NCI-H146 treated with DMSO at 0.1 percent for 48 hours (cell line): Measurements from ENCODE around the gene HIVEP3.

ENCODE experiments used
- DNase-seq: peaks from one replicate; lab custom pipeline; 2025; ENCODE audit not compliant: unreplicated experiment; lab: John Stamatoyannopoulos, UW

HIVEP3 gene

DNA sequence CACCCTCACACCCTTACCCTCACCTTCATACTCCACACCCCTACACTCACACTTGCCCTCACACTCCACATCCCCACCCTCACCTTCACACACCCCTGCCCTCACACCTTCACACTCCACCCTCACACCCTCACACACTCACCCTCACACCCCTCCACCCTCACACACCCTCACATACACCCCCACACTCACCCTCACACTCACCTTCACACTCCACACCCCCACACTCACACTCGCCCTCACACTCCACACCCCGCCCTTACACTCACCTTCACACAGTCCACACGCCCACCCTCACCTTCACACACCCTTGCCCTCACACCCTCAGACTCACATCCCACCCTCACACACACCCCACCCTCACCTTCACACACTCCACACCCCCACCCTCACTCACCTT, 390.6 kb downstream of the HIVEP3 start:
- no peak for DNase-seq

DNA sequence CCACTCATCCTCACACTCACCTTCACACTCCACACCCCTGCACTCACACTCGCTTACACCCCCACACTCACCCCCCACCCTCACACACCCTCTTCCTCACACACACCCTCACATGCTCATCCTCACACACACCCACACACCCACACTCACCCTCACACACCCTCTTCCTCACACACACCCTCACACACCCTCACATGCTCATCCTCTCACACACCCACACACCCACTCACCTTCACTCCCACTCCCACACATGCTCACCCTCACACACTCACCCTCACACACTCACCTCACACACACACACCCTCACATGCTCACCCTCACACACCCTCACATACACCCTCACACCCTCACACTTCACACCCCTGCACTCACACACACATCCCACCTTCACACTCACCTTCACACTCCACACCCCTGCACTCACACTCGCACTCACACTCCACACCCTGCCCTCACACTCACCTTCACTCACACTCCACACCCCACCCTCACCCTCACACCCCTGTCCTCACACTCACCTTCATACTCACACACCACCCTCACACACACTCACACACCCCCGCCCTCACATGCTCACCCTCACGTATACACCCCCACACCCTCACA, 391.7 kb downstream of the HIVEP3 start:
- DNase-seq, result no peak

DNA sequence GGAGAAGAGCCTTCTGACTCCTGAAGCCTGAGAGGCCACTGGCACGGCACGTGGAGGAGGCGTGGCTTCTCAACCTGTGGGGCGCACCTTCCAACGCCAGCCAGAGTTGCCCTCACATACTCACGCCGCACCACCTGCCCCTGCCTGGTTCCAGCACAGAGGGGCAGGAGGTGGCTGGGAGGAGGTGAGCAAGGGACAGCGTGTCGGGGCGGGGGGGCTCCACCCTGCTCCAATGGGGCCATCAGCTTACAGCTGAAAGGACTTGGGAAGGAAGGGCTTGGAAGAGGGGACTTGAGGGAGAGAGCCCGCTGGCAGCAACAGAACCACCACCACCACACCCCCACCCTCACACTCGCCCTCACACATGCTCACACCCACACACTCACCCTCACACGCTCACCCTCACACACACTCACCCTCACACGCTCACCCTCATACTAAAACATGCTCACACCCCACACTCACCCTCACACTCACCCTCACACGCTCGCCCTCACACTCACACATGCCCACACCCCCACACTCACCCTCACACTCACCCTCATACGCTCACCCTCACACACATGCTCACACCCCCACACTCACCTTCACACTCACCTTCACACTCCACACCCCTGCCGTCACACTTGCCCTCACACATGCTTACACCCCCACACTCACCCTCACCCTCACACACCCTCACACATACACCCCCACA, 392.7 kb downstream of the HIVEP3 start:
- no peak for DNase-seq

DNA sequence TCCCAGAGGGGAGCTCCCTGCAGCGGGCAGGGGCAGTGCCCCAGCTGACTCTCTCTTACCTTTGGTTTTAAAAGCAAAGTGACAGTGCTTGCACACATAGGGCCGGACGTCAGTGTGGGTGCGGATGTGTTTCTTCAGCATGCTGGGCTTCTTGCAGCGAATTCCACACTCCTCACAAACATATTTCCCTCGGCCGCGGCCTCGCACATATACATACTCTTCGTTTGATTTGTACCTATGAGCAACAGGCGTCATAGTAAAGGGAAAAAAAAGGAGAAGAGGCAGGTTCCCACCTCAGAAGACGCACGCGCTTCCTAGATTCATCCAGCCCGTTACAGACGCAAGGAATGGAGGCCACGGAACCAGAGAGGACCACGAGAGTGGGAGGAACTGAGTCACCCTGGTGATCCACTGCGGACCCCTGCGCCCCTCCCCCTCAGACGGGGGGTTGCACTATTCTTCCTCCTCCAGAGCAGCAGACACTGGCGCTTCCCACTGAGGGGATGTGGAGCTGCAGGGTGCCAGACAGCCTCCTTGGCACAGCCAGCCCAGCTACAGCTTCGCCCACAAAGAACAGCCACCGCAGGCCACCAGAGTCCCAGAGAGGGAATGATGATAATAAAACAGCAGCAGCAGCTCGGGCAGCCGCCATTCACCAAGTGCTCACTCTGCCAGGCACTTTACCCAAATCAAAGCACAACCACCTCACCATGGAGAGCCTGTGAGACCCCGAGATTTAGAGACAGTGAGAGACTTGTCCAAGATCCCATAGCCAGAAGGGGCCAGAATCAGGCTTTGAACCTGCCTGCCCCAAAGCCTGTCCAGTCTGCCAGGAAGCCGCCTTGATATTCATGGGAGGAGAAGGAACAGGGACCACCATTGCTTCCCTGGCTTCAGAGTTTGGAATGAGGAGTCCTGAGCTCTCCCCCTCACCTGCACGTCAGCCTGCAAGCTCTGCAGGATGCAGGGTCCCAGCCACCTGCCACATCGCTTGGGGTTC, 393.7 kb downstream of the HIVEP3 start:
- DNase-seq, result no peak

DNA sequence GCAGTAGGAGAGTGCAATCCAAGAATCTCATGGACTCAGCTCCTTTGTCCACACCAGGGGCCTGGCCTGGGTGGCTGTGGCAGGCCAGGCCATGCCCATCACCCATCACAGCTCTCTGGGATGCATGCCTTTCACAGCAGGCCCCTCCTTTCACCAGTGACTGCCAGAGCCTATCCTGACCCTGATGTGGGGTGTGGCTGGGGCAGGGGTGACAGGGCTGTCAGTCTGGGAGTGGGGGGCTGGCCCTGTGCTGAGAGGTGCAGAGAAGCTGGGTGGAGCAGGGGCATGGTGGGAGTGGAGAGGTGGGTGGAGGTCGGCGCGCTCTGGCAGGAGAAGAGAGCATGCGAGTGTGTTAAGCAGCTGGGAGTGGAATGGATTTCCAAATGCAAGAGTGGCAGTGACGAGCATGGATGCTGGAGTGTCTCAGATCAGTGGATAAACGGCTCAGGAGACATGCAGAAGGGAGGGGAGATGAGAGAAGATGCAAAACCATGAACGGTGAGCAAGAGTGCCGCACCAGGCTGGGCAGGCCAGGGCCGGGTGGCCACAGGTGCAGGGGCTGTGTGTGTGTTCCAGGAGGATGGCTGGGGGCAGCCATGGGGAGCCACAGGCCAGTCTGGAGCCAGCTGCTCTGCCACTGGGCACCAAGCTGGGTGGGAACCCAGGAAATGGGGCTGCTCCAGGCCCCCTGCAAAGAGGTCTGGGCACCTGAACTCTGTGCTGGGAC, 394.6 kb downstream of the HIVEP3 start:
- no peak for DNase-seq

DNA sequence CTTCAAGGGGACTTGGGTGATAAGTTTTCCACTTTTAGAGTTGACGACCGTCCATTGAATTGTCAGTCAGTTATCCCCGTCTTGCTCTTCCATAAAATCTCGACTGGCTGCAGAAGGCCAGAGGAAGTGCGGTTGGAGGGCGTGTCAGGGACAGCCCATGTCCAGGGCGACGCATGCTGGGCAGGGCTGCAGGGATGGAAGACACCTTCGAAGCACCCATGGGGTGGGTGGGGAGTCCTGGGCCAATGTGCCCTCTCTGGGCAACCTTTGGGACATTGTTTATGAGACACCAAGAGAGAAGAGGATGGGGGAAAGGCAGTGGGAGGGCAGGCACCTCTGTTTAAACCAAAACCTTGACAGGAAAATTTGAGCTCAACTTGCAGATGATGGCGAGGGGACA, 395.7 kb downstream of the HIVEP3 start:
- DNase-seq, result no peak

DNA sequence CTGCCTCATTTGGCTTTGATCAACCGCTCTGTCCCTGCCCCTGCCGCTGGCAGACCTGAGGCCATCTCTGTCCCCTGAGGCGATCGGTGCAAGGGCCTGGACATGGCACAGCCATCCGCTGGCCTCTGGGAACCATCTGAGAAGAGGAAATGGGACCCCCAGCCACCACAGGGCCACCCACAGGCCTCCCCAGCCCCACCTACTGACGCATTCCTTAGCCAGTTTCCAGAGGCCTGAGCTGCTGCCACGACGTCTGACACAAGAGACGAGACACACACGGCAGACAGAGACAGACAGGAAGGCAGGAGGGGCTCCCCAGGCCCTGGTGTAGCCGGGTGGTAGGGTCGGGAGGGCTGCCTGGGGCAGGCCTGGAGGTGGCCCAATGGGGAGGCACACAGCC, 397.0 kb downstream of the HIVEP3 start:
- no peak for DNase-seq

DNA sequence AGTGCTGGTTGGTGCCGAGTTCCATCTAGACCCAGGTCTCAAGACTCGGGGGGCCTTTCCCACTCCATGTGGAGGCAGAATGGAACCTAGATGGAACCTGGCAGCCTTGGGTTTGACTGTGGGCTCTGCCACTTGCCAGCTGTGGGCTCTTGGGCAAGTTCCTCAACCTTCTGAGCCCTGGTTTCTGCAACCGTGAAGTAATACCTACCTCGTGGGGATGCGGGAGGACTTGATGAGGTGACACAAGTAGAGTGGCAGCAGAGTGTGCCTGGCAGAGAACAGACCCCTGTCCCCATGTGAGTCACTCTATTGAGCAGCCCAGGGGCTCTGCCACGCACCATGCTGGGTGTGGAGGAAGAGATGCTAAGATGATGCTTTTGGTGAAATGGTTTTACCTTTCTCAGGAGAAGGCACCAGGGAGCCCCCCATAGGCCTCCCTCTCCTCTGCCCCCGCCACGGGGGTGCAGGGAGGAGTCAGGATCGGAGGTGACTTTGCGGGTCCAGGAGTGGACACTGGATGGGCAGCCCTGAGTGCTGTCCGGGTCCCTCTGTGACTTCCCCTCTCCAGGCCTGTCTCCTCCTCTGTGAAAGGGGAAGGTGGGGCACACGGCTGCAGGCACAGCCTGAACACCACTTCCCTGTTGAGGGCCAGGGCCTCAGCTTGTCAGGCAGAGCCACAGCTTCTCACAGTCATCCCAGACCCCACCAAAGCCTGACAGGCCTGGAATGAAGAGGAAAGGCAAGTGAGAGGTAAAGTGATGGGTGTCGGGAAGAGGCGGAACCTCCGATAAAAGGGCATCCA, 397.6 kb downstream of the HIVEP3 start:
- no peak for DNase-seq

DNA sequence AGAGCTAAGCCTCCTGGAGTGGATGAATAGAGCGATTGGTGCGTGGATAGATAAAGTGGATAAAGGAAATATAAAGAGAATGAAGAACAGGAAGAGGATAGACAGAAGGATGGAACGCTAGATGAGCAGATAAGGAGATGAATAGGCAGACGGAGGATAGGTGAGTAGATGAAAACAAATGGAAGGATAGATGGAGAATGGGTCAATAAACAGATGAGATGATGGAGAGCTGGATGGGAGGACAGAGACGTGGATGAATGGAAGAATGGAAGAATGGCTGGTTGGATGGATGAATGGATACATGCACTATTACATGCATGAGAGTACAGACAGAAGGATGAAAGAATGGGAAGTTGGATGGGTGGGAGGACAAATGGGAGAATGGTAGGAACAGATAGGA, 399.1 kb downstream of the HIVEP3 start:
- no peak for DNase-seq

DNA sequence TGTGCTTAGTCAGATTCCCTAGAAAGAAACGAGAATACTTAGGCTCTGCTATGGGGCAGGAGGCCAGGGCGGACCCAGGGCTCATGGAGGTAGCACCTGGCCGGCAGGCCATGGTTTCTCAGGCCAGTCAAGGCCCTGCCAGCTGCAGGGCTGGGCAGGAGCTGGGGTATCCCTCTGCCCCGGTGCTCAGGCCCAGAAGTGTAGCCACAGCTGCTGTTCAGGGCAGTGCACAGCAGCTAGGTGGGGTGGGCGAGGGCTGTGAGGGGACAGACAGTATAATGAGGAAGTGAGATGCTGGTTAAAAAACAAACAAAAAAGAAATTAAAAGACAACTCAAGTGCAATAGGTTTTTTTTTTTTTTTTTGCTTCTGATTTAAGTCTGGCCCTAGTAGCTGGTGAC, 400.3 kb downstream of the HIVEP3 start:
- DNase-seq, result no peak

DNA sequence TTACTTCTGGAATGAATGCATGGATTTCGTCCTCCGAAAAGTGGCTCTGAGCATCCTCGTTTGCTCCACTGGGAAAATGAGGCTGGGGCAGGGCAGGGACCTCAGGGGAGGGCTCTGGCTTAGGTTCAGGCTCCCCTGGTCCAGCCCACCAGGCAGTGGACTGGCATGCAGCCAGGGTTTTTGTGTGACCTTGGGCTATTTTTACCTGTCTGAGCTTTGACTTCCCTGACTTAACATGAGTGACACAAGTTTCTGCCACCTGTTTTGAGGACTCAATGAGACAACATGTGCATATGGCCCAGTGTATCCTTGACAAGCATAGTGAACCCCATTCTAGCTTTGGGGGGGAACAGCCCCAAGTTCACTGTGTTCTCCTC, 401.7 kb downstream of the HIVEP3 start:
- DNase-seq, result no peak

DNA sequence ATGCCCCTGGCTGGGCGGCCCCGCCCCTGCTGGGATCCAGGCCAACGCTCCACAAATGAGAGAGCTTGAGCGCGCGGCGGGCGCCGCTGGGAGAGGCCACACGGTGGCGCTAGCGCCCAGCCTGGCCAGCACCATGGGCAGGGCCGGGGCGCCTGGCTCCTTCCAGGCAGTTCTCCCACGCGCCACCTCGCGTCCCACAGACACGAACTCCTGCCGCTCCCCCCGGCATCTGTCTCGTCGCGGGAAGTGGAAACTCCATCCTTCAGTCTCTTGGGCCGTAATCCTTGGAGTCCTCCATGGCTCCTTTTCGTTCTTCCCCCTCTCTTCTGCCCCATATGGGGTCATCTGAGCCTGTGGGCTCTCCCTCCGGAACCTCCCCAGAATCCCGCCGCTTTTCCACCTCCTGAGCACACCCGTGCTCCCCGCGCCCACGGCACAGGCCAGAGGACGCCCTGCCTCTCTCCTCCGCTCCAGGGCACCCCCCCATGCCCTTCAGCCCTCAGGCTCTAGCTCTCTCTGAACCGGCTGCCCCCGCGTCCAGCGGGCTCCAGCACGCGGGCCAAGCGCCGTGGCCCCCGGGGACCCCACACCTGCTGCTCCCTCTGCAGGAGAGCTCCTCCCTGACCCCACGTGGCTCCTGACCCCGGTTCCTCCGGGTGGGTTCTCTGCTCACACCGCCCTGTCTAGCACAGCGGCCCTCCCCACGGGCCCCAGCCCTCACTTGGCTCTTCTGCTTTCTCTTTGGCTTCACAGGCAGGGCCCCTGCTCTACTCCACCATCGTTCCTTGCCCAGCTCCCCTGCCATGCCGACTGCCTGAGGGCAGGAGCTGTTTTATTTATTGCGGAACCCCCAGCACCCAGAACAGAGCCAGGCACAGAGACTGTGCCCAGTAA, 402.3 kb downstream of the HIVEP3 start:
- DNase-seq, result peak; percentile 43

DNA sequence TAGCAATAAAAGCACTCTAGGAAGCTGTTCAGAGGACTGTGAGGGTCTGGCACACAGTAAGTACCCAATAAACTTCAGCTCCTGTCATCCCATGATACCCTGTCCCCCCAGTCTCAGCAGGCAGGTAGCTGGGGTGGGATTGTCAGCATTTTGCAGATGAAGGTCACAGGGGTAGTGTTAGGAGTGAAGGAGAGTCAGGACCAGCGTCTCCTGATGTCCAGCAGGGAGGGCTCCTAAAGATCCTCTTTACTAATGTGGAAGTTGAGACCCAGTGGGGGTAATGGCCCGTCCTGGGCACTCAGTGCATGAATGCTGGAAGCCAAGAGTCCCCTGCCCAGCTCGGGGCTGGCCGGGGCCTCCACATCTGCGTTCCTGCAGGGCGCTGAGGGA, 402.9 kb downstream of the HIVEP3 start:
- no peak for DNase-seq

DNA sequence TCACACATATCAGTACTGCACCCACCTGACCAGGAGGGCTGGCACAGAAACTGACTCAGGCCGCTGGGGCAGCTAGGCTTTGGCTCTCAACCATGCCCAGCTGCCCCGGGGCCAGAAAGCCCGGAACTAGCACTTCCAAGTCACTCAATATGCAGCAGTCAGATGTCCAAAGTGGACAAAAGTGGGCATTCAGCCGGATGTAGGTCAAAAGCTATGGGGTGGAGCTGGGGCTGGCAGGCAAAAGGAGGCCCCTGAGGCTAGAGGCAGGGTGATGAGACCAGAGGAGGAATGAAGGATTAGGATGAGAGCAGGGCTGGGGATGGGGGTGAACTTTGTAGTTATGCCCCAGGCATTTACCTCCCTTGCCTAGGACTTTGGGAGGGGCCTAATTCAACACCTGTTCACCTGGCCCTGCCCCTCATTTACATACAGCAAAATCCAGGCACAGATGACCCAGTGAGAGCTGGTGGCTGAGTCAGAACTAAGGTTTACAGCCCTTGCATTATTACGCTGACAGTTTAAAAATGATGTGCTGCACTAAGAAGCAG, 403.5 kb downstream of the HIVEP3 start:
- DNase-seq, result no peak

DNA sequence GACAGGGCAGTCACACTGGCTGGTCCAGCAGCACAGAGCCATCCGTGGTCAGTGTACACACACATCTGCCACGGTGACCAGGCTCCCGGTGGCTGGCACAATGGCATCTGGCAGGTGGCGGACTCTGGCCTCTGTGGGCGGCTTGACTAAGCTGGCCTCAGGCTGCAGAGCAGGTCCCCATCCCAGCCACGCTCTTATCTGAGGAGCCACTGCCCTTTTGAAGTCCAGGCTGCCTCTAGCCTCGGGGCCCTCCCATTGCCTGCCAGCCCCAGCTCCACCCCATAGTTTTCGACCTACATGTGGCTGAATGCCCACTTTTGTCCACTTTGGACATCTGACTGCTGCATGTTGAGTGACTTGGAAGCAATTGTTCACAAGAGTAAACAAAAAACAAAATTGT, 404.3 kb downstream of the HIVEP3 start:
- DNase-seq, result no peak

DNA sequence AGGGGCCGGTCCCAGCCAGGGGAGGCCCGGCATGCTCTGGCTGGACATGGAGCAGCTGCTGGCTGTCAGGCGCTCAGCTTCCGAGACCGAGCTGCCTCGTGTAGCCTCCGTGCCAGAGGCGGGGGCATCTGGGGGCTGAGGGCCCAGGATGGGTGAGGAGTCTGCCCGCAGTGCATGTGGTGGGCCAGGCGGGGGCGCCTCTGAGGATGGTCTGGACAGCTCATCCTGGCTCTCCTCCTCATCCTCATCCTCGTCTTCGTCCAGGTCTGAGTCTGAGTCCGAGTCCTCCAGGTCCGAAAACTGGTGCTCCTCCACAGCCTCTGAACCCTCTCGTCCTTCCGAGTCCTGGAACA, 405.4 kb downstream of the HIVEP3 start:
- DNase-seq, result no peak

DNA sequence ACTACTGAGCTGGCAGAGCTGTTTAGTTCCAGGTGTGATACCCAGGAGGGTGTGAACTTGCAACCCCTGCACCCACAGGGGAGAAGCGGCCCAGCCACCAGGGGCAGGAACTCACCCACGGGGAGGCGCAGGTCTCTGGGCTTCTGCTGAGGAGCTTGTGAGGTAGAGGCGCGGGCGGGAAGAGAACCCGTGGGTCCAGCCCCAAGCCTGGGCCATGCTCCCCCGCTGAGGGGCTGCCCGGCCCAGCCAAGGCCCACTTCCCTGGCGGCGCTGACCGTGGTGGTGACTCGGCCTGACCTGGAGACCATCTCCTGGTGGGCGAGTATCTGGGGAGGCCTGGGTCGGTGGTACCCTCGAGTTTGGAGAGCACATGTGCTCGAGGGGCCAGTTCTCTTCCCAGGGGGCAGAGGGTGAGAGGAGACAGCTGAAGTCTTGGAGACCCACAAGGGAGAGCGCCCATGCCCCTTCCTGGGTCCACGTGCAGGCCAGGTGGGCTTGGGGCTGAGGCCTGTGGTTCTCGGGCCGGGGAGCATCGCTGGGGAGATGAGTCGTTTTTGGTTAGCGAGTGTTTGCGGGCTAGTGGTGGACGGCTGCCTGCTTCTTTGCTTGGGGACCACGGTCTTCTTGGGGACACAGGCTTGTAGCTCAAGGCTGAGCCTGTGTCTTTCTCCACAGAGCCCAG, 405.9 kb downstream of the HIVEP3 start:
- no peak for DNase-seq

DNA sequence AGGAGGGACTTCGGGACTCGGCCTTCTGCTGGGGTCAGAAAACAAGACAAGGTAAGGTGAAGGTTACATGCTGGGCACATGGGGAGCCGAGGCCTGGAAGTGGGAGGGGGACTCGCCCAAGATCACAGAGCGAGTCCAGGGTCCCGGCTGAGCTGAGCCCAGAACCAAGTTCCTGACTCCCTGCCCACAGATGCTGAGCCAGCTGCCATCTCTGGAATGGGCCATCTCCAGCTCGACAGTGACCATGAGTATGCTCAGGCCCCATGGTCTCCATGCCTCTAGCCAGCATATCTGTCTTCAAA, 407.5 kb downstream of the HIVEP3 start:
- DNase-seq, result no peak
